Tibial artery (tissue), 4 donors: ENCODE measurements around the gene NRF1.

Experiments used
- DNase-seq, 2 donors: peaks; one replicate each; pipeline ENCODE4 v3.0.0-alpha.2; 2019
- H3K27ac ChIP-seq, 2 donors: fragments of 200-600 bp; sonication (generic) in 1 of 2; 1 replicate in 1 of 2; 2 replicates in 1 of 2; pipeline ENCODE4 v1.5.1; 2018 to 2019; ENCODE audit warnings: mild to moderate bottlenecking in 1 of 2
- H3K27me3 ChIP-seq, 2 donors: fragments of 200-600 bp; sonication (generic) in 1 of 2; one replicate each; pipeline versions ENCODE4 v1.5.1 to v1.6.0; 2016 to 2019
- H3K36me3 ChIP-seq, 3 donors: fragments of 200-600 bp; sonication (generic) in 2 of 3; one replicate each; pipeline ENCODE4 v1.5.1; 2016 to 2019; ENCODE audit warnings: mild to moderate bottlenecking in 2 of 3
- H3K4me1 ChIP-seq, 4 donors: fragments of 200-600 bp; sonication (generic) in 2 of 4; 1 replicate in 3 of 4; 2 replicates in 1 of 4; pipeline ENCODE4 v1.5.1; 2016 to 2019
- H3K4me3 ChIP-seq, 2 donors: fragments of 200-600 bp; sonication (generic) in 1 of 2; 1 replicate in 1 of 2; 2 replicates in 1 of 2; pipeline ENCODE4 v1.5.1; 2018 to 2019; ENCODE audit warnings: mild to moderate bottlenecking in 2 of 2
- H3K9me3 ChIP-seq, 3 donors: fragments of 200-600 bp; sonication (generic) in 1 of 3; one replicate each; pipeline ENCODE4 v1.5.1; 2016 to 2019
- CTCF ChIP-seq, 2 experiments: fragments of 200-600 bp in 1 of 2; fragments of 450-650 bp in 1 of 2; IDR thresholded peaks; one replicate each; pipeline ENCODE4 v1.5.1; 2017 to 2019; ENCODE audit warnings: antibody characterized with exemption in 2 of 2, mild to moderate bottlenecking in 1 of 2, moderate library complexity in 1 of 2
- intact Hi-C: fragments of 100-400 bp; cut with DNase I; formaldehyde crosslinking; loops from one replicate; pipeline ENCODE4 v1.15.0; 2023; ENCODE audit warnings: low total_unique reads

Gene NRF1

GRCh38 chr7:129617178-129617577 lies 5.7 kb downstream of the NRF1 start:
- no peak for TF ChIP-seq CTCF (IDR thresholded peaks at IDR 0.05)
- peaks cover 0 to 59% (median 20%) of the 10 kb centered on the region in 4 donors for H3K4me1 ChIP-seq
- H3K27ac ChIP-seq: no peak overlapping the region
- DNase-seq: no peak
- H3K4me3 ChIP-seq: no peak overlapping the region
- no peaks in the 10 kb centered on the region for H3K36me3 ChIP-seq
- no peaks in the 10 kb centered on the region for H3K9me3 ChIP-seq
- intact Hi-C loops: loop anchor here (10.0 kb wide), 1 partner anchor 208 kb away; no protein-coding TSS in a partner anchor
- H3K27me3 ChIP-seq: no peaks in the 10 kb centered on the region

GRCh38 chr7:129617652-129618051 lies 6.1 kb downstream of the NRF1 start:
- H3K4me3 ChIP-seq: no peak overlapping the region
- no peak for DNase-seq
- intact Hi-C loops: loop anchor here (10.0 kb wide), 1 partner anchor 207 kb away; no protein-coding TSS in a partner anchor
- no peak for TF ChIP-seq CTCF (IDR thresholded peaks at IDR 0.05)
- no peak overlapping the region for H3K27ac ChIP-seq
- no peaks in the 10 kb centered on the region for H3K36me3 ChIP-seq
- peaks cover 0 to 60% (median 19%) of the 10 kb centered on the region in 4 donors for H3K4me1 ChIP-seq
- no peaks in the 10 kb centered on the region for H3K9me3 ChIP-seq
- no peaks in the 10 kb centered on the region for H3K27me3 ChIP-seq

- Histone ChIP-seq H3K27ac (no peak overlapping the region), H3K9me3 (no peaks in the 10 kb centered on the region), H3K4me1 (peaks cover 0 to 8% (median 3%) of the 10 kb centered on the region in 4 donors), H3K36me3 (peaks cover 0 to 6% (median 0%) of the 10 kb centered on the region in 3 donors), H3K4me3 (no peak overlapping the region), H3K27me3 (no peaks in the 10 kb centered on the region)
- TF ChIP-seq CTCF (IDR thresholded peaks at IDR 0.05): no peak
- no peak for DNase-seq
- intact Hi-C loops: no loop called here
These were observed 15.4 kb downstream of the NRF1 start for GRCh38 chr7:129626896-129627295.

- DNase-seq: no peak
- TF ChIP-seq CTCF (IDR thresholded peaks at IDR 0.05): no peak
- H3K27ac ChIP-seq: no peak overlapping the region
- no peaks in the 10 kb centered on the region for H3K27me3 ChIP-seq
- no peaks in the 10 kb centered on the region for H3K9me3 ChIP-seq
- no peaks in the 10 kb centered on the region for H3K36me3 ChIP-seq
- H3K4me1 ChIP-seq: no peaks in the 10 kb centered on the region
- H3K4me3 ChIP-seq: no peak overlapping the region
- intact Hi-C loops: no loop called here
These were observed 18.8 kb downstream of the NRF1 start for GRCh38 chr7:129630341-129630740.

- intact Hi-C loops: no loop called here
- TF ChIP-seq CTCF (IDR thresholded peaks at IDR 0.05): no peak
- H3K4me3 ChIP-seq: no peak overlapping the region
- H3K36me3 ChIP-seq: no peaks in the 10 kb centered on the region
- no peak overlapping the region for H3K27ac ChIP-seq
- no peaks in the 10 kb centered on the region for H3K9me3 ChIP-seq
- H3K27me3 ChIP-seq: no peaks in the 10 kb centered on the region
- no peaks in the 10 kb centered on the region for H3K4me1 ChIP-seq
- DNase-seq: no peak
These were observed 23.0 kb downstream of the NRF1 start for GRCh38 chr7:129634361-129635034.
